Esophagus squamous epithelium (tissue), 4 donors: Measurements from ENCODE around the gene ZFP57.

Source experiments
- POLR2A ChIP-seq, 4 donors: fragments of 450-650 bp; IDR thresholded peaks; one replicate each; pipeline ENCODE4 v1.6.1; 2017; ENCODE audit warnings: antibody characterized with exemption in 4 of 4, mild to moderate bottlenecking in 4 of 4, moderate library complexity in 3 of 4
- TF ChIP-seq, protein P1 (sequence below), 6 experiments: fragments of 450-650 bp in 4 of 6; fragments of 200-600 bp in 2 of 6; sonication (generic) in 2 of 6; IDR thresholded peaks; one replicate each; pipeline ENCODE4 v1.5.1; 2016 to 2019; ENCODE audit warnings: antibody characterized with exemption in 6 of 6, mild to moderate bottlenecking in 4 of 6, moderate library complexity in 4 of 6

DNA sequence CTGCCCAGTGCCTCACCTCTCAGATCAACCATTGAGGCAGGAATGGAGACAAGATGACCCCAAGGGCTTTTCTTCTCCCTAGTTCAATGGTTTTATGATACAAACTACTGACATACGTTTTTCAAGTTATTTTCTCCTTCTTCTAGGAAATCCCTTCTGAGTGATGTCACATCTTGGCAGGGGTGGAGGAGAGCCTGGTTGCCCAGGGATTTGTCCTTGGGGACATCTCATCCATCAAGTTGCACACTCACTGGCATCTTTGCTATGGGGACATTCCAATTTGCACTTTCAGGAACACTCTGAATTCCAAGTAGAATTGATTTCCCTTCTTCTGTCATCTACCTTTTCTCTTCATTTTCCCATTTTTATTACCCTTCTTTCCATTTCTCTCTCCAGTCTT is 9.9 kb downstream of the ZFP57 start:
- TF ChIP-seq, protein P1, sequence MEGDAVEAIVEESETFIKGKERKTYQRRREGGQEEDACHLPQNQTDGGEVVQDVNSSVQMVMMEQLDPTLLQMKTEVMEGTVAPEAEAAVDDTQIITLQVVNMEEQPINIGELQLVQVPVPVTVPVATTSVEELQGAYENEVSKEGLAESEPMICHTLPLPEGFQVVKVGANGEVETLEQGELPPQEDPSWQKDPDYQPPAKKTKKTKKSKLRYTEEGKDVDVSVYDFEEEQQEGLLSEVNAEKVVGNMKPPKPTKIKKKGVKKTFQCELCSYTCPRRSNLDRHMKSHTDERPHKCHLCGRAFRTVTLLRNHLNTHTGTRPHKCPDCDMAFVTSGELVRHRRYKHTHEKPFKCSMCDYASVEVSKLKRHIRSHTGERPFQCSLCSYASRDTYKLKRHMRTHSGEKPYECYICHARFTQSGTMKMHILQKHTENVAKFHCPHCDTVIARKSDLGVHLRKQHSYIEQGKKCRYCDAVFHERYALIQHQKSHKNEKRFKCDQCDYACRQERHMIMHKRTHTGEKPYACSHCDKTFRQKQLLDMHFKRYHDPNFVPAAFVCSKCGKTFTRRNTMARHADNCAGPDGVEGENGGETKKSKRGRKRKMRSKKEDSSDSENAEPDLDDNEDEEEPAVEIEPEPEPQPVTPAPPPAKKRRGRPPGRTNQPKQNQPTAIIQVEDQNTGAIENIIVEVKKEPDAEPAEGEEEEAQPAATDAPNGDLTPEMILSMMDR (IDR thresholded peaks at IDR 0.05), result no peak
- no peak for TF ChIP-seq POLR2A (IDR thresholded peaks at IDR 0.05)
